MG63 (cell line): Measurements from ENCODE around the gene ZBTB43. TPM values are rescaled to one million over a fixed set of nuclear protein-coding genes. Genes with fewer than 3 reads are reported as not detected.

ENCODE experiments used
- DNase-seq: peaks from one replicate; pipeline ENCODE4 v3.0.0-alpha.2; 2020
- H3K27me3 ChIP-seq: fragments of 250-450 bp; sonication (Bioruptor Pico); 2 replicates; pipeline ENCODE4 v1.5.1; 2020; ENCODE audit warnings: mild to moderate bottlenecking, moderate library complexity
- H3K36me3 ChIP-seq: fragments of 250-450 bp; sonication (Bioruptor Pico); 2 replicates; pipeline ENCODE4 v1.5.1; 2020; ENCODE audit warnings: mild to moderate bottlenecking, moderate library complexity
- H3K4me3 ChIP-seq: fragments of 250-450 bp; sonication (Bioruptor Pico); 2 replicates; pipeline ENCODE4 v1.5.1; 2020; ENCODE audit warnings: mild to moderate bottlenecking, moderate library complexity
- H3K9me3 ChIP-seq: fragments of 250-450 bp; sonication (Bioruptor Pico); 2 replicates; pipeline ENCODE4 v1.5.1; 2020; ENCODE audit warnings: mild to moderate bottlenecking, moderate library complexity
- total RNA-seq: library from RNA; depleted of rRNA; stranded (reverse); fragments of >200 nt; shearing (Covaris generic); gene quantifications from 2 replicates; pipeline ENCODE4 v1.2.3, GENCODE V29; 2014; ENCODE audit warnings: low replicate concordance; rRNA removed

The ZBTB43 gene
- total RNA-seq, 1 experiment from 2014 or later: 3.8 TPM

- peaks cover 16% of the 10 kb centered on the region for H3K36me3 ChIP-seq
- no peak for DNase-seq
- no peak overlapping the region for H3K4me3 ChIP-seq
- H3K27me3 ChIP-seq: no peaks in the 10 kb centered on the region
- no peaks in the 10 kb centered on the region for H3K9me3 ChIP-seq
Observed at GRCh38 chr9:126886034-126886822, 81.4 kb downstream of the ZBTB43 start.

GRCh38 chr9:126886897-126887296, 82.1 kb downstream of the ZBTB43 start:
- Histone ChIP-seq H3K36me3 (peaks cover 14% of the 10 kb centered on the region), H3K4me3 (no peak overlapping the region), H3K9me3 (no peaks in the 10 kb centered on the region), H3K27me3 (no peaks in the 10 kb centered on the region)
- DNase-seq: no peak

Other genes starting within 250 kb of the ZBTB43 start
- gene LMX1B, start 191.1 kb upstream of the ZBTB43 start, total RNA-seq: 0.69 and 1.6 TPM in 2 replicates
- 2.3 and 2.5 TPM in 2 replicates for gene ZBTB34, start 55.6 kb downstream of the ZBTB43 start, total RNA-seq
- 0.03 and 0.37 TPM in 2 replicates for gene RALGPS1, start 109.7 kb downstream of the ZBTB43 start, total RNA-seq